Measurements from ENCODE around the gene GPRC6A. TPM values are rescaled to one million over a fixed set of nuclear protein-coding genes. Genes with fewer than 3 reads are reported as not detected.
A peak's percentile ranks its signal among the peaks of the same experiment; 100 is the strongest.

The GPRC6A gene
- total RNA-seq, 1 donor from 2014 or later: not detected

DNA sequence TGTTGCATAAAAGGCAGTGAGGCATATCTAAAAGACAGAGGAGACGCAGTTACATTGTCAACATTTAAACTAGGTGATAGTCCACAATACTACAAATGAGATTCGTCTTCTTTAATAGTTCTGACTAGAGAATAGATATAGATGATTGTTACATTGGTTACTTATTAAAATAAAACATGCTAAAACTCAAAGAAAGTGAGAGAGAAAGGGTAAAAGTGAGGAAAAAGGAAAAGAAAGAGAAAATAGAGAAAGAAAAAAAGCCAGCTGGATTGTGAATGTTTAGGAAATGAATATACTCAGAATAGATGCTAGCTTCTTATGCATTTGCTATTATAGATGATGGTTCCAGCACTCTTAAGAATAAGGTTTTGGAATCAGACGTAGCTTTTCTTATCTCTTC is 35.7 kb downstream of the GPRC6A start:
- DNase-seq (ENCODE audit: low read depth in 2 of 2): no peak

DNA sequence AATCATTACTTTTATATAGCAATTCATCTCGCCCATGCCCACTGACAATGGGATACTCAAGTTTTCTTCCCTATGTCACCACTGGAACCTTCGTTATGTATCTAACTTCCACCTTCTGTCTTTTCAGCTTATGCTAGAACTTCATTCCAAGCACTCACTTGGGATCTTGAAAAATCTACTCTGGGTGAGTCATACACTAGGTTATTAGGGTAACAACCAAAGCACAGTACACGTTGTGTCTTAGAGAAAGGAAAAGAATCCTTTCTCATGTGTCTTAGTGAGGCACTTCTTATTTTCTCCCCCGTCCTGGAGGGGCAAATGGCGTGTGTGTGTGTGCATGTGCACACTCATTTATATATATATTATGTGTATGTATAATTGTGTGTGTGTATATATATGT is 45.0 kb downstream of the GPRC6A start:
- DNase-seq (ENCODE audit: low read depth in 2 of 2): no peak

DNA sequence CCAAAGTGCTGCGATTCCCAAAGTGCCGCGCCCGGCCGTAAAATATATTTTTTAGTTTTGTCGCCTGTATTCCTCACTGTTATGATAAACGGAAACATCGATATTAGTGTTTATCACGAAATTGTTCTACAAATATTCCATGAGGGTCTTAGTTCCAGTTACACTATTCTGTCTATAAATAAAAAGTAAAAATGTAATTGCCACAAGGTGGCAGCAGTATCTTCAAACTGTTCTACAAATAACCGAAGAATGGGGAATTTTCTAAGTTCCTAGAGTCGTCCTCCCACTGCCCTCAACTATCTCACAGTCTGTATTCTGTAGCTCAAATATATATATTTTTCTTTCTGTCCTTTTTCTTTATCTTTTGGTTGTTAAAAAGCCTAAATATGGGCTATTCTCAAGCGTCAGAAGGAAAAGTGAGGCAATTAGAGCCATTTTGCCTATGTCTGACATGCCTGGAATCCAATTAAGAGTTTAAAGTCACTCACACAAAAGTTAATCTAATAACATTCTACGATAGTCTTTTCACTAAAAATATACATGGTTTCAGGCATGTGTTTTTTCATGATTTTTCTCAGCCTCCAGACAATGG is 49.2 kb downstream of the GPRC6A start:
- DNase-seq (ENCODE audit: low read depth in 2 of 2): peak in 1 of 2 donors; percentile 48

DNA sequence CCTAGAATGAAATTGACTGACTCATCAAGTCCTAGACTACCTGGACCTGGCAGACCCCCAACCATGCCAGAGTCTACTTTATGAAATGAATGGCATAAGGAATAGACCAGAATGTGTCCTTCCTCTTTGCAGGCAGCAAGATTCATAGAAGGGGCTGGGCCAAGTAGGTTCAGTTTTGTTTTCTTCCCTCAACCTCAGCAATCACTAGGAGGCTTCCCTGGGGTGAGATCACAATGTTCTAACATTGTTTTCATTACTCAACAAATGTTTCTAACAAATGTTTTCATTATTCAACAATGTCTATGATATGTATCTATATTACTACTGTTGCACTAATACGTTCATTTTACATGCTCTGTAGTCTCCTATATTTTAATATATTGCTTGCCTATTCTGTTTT is 55.0 kb downstream of the GPRC6A start:
- peak in 1 of 2 donors; percentile 12 for DNase-seq (ENCODE audit: low read depth in 2 of 2)

DNA sequence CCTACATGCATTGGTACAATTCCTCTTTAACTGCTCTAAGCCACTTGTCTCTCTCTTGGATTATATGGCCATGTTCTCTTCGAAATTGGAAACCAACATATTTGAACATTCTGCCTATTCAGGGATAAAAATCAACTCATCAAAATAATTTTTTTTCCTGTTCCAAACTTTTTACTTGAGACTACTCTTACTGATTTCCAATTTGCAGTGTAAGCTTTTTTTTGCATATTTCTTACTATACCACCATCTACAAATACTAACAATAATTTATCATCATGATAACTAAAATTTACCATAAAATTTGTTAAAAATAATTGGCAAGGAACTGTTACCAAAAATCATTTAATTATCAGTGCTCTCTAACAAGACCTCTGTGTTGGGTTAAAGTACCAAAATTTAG is 56.4 kb downstream of the GPRC6A start:
- no peak for DNase-seq (ENCODE audit: low read depth in 2 of 2)

DNA sequence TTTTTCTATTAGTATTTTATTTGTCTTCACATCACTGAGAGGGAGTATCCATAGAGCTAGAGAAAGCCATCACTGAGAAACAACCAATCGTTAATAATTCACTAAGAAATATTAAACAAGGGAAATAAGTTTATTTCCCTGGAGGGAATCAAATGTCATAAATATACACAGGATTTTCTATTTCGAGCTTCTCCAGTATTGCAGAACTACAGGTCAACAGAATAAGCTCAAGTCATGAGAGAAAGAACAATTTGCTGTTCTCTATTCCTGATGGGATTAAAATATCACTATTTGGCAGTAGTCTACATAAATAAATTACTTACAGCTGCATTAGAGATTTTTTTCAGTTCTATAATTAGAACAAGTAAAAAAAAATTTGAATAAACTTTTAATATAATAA is 61.2 kb downstream of the GPRC6A start:
- no peak for DNase-seq (ENCODE audit: low read depth in 2 of 2)

DNA sequence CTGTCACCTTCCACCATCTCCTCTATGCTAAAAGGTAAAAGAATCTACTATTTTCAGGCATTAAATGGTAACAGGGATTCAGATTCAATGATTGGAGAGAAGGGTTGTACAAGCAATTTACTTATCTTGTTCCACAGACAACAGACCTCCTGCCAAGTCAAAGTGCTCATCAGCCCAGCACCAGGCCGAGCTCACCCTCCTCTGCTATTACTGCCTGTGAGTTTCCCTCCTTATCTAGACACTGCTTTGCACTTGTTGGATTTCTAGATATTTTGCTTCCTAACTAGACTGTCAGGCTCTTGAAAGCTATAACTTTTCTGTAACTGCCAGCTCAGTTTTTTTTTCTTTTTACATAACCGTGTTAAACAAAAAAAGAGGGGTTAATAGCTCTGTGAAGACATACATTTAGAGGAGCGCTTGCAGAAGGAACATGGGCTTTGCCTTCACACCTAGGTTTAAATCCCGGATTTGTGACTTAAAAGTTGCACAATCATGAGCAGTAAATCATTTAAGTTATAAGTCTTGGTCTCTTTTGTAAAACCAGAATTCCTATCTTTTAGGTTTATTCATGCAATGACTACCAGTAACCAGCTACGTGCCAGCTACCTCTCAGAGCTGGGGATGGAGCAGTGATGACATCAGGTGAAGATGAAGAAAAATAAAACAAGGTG is 62.2 kb downstream of the GPRC6A start:
- no peak for DNase-seq (ENCODE audit: low read depth in 2 of 2)

DNA sequence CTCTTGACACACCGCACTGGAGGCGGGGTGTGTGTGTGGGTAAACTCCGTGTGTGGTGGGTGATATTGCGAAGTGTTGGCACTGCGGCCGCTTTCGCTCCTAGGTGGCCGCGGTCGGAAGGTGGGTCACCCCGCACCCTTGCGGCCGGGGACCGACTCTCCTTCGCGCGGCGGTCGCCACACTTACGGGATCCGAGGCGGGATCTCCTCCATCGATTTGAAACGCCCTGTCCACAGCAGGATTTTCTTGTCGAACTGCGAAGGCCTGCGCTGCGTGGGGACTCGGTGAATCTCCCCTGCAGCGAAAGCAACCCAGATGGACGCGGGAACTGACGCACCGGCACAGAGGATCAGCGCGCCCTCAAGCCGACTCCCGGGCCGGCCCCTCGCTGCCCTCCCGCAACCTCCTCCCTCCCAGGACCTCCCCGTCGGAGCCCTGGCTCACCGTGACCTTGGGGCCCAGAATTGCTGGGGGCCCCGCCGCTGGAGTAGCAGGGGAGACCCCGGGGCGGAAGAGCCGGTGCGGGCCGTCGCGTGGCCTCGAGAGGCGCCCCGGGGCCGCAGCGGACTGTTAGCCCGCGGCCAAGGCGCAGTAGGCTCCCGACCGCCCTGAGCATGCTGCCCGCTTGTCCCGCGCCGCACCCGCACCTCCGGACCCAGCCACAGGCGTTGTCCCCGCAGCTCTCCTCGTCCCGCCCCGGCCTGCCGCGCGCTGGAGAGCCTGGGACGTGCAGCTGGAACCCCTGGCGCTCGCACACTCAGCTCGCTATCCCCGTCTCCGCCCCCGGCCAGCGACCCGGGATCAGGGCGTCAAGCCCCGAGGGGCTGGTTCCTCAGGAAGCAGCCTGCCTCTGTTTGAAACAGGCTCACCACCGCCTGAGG is 63.7 kb downstream of the GPRC6A start, which contains the start of gene FAM162B:
Gene FAM162B (minus strand): TSS at position 759 of the 881 bp plus-strand sequence. CDS start 143 bp downstream, at position 616.
- peak in 1 of 2 donors; percentile 41 for DNase-seq (ENCODE audit: low read depth in 2 of 2)

DNA sequence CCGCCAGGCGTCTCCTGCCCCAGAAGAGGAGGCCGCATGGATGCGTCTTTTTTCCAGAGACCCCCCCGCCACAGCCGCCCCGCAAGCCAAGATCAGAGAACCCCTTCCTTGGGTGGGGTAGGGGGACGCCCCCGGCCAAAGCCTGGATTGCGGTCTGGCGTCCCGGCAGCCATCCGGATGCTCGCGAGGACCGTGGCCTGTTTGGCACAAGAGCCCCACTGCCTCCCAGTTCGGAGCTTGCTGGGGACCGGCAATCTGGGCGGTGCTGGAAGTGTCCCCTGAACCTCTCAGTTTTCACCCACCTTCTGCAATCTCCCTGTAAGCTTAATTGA is 64.3 kb downstream of the GPRC6A start:
- DNase-seq (ENCODE audit: low read depth in 2 of 2): no peak

DNA sequence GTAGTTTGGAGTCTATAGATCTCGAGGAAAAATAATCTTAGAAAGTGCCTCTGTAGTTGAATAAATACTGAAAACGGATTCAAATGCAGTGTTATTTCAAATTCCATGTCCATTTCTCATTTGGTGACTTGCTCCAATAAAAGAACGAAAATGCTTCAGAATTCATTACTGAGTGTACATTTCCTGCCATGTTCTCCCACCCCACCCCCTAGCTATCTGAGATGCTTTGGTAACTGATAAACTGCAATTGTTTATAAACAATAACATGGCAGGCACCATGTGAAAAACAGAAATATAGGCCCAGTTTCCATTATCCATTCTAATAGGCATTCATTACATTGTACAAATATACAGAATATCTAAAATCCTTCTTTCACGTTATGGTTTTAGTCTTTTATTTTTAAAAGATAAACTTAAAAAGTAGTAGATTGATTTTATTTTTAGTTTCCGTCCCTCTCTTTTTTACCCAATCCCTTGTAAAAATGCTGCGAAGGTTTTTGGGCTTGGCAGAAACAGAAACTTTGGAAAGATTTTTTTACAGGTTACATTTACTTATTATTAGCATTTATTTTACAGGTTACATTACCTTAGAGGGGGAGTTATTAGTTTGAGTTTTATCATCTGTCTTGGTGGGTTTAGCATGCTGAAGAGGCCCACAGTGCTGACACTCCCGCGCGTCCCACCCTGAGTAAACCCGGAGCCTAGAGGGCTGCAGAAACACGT is 64.8 kb downstream of the GPRC6A start:
- DNase-seq (ENCODE audit: low read depth in 2 of 2): peak in 1 of 2 donors; percentile 4

DNA sequence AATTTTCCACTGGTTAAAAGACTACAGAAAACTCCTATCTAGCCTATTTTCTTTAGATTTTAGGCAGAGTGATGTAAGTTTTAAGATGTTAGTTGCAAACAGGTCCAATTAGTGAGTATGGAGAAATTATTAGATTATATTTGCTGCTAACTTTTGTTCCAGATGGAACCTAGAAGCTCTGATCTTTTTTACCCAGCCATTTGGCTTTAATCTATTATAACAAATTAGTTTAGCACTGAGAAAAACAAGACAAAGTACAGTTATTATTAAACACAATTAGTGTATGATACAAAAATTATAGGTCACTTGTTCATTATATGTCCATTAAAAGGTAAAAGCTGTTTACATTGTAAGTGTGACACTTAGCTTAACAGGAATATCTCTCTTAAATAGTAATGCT is 65.8 kb downstream of the GPRC6A start:
- no peak for DNase-seq (ENCODE audit: low read depth in 2 of 2)

DNA sequence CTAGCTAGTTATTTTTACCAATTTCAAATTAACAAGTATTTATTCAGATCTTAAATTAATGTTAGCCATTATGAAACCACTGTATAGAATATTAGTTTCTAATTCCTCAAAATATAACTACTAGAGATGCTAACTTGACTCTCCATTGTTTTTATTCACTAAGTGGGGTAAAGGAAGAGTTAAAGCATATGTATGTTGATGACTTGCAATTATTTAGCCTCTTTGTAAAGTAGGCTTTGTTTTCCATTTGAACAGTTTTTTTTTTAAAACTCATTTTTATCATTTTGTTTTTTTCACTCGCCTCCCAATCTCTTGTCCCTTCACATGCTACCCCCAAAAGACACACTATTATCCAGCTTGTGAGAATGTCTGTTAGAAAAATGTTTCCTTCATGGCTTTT is 66.6 kb downstream of the GPRC6A start:
- DNase-seq (ENCODE audit: low read depth in 2 of 2): no peak

DNA sequence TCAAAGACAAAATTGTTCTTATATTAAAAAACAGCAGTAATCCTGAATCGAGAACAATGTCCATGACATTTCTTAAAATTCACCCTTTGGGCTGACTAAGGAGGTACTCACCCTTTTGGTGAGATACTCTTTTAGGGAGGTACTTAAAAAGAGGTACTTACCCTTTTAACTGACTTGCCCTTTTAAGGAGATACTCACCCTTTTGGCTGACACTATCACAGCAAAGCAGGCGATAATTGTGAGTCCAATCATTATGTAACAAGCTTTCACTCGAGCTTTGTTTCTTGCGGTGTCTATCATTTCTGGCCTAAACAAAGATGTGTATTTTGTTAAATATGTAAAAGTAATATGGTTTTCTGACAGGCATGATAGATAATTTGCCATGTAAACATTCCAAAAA is 67.1 kb downstream of the GPRC6A start:
- no peak for DNase-seq (ENCODE audit: low read depth in 2 of 2)

DNA sequence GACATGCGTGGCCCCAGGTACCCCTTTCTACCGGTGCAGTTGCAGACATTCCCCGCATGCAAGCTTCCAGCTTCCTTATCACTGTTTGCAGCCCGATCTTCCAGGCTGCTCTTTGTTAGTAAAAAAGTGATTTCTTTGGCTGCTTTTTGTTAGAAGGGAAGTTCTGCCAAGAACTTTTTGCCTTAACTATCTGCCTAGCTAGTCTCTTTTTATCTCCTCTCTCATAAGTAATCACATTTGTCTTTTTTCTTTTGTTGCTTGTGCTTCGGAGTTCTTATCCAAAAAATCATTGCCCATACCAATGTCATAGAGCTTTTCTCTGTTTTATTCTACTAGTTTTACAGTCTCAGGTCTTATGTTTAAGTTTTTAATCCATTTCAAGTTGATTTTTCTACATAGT is 83.7 kb downstream of the GPRC6A start:
- DNase-seq (ENCODE audit: low read depth in 2 of 2): no peak

Other genes starting within 250 kb of the GPRC6A start
- gene RSPH4A, start 212.6 kb downstream of the GPRC6A start, total RNA-seq: 0.51 and 0.89 TPM in 2 replicates
- 16.2 and 22.8 TPM in 2 replicates for gene ZUP1, start 160.3 kb downstream of the GPRC6A start, total RNA-seq
- gene KPNA5, start 147.9 kb downstream of the GPRC6A start, total RNA-seq: 6.9 and 9.9 TPM in 2 replicates
- gene FAM162B, start 63.4 kb downstream of the GPRC6A start, total RNA-seq: 6.2 and 11.1 TPM in 2 replicates
- not detected in 2 replicates for gene RFX6, start 48.2 kb upstream of the GPRC6A start, total RNA-seq